ENCODE measurements around the gene TMEM243.

DNA sequence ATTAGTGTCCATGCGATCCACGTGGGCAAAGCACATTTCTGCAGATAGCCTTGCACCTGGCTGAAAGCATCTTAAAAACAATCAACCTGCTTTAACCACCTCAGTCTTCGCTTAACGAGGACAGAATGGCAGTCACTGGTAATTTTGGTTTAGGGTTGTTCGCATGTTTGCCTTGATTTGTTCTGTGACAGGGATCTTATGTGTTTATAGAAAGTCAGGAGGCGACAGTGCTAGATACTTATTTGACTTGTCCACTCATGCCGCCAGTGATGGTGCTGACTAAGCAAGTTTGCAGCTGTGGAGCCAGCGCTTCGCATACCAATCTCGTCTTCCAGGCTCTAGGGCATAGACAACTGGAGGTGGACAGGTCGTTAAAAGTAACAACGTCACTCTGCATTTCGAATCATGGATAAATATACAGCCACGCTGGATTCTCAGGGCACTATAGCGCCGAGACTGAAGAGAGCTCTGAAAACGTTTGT lies 1.2 kb upstream of the TMEM243 start:
- TF ChIP-seq, protein P1, sequence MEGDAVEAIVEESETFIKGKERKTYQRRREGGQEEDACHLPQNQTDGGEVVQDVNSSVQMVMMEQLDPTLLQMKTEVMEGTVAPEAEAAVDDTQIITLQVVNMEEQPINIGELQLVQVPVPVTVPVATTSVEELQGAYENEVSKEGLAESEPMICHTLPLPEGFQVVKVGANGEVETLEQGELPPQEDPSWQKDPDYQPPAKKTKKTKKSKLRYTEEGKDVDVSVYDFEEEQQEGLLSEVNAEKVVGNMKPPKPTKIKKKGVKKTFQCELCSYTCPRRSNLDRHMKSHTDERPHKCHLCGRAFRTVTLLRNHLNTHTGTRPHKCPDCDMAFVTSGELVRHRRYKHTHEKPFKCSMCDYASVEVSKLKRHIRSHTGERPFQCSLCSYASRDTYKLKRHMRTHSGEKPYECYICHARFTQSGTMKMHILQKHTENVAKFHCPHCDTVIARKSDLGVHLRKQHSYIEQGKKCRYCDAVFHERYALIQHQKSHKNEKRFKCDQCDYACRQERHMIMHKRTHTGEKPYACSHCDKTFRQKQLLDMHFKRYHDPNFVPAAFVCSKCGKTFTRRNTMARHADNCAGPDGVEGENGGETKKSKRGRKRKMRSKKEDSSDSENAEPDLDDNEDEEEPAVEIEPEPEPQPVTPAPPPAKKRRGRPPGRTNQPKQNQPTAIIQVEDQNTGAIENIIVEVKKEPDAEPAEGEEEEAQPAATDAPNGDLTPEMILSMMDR (IDR thresholded peaks at IDR 0.05), result no peak
- TF ChIP-seq POLR2AphosphoS5 (IDR thresholded peaks at IDR 0.05) (no peak), EP300 (IDR thresholded peaks at IDR 0.05) (no peak)

Measured in upper lobe of left lung (tissue), 4 donors.